Putamen (tissue), 1 donor: ENCODE data around the gene ARTN.

ENCODE experiments used
- DNase-seq: peaks from one replicate; pipeline ENCODE4 v3.0.0-alpha.2; 2016; ENCODE audit warnings: low spot score

ARTN gene

DNA sequence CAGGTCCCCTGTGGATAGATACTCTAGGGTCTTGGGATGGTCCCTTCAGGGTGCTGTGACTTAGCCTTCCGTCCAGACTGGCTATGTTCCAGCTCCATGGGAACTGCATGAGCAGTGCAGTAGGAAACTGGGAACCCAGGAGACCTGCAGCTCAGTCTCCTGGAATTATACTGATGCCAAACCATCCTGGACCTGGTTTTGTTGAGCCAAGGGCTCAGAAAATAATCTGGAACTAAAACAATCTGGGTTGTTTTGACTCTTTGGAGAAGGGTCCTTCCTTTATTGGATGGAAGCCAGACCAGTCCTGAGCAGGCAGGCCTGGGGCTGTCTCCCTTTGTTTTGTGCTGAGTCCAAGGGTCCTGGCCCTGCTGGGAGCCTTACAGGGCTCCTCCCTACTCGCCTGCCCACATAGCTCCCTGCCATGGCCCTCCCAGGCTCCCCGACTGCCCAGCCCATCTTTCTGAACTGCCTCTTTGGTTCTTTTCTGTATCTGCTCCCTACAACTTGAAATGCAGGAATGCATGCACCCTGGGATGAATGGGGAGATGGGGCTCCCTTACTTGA lies 14.4 kb downstream of the ARTN start:
- no peak for DNase-seq

DNA sequence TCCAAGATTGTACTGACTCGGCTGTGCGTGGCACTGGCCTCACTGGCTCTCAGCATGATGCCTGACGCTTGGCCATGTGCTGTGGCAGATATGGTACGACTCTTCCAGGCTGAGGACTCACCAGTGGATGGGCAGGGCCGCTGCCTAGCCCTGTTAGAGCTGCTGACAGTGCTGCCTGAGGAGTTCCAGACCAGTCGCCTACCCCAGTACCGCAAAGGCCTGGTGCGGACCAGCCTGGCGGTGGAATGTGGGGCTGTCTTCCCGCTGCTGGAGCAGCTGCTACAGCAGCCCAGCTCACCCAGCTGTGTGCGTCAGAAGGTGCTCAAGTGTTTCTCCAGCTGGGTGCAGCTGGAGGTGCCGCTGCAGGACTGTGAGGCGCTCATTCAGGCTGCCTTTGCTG lies 16.1 kb downstream of the ARTN start:
- no peak for DNase-seq

DNA sequence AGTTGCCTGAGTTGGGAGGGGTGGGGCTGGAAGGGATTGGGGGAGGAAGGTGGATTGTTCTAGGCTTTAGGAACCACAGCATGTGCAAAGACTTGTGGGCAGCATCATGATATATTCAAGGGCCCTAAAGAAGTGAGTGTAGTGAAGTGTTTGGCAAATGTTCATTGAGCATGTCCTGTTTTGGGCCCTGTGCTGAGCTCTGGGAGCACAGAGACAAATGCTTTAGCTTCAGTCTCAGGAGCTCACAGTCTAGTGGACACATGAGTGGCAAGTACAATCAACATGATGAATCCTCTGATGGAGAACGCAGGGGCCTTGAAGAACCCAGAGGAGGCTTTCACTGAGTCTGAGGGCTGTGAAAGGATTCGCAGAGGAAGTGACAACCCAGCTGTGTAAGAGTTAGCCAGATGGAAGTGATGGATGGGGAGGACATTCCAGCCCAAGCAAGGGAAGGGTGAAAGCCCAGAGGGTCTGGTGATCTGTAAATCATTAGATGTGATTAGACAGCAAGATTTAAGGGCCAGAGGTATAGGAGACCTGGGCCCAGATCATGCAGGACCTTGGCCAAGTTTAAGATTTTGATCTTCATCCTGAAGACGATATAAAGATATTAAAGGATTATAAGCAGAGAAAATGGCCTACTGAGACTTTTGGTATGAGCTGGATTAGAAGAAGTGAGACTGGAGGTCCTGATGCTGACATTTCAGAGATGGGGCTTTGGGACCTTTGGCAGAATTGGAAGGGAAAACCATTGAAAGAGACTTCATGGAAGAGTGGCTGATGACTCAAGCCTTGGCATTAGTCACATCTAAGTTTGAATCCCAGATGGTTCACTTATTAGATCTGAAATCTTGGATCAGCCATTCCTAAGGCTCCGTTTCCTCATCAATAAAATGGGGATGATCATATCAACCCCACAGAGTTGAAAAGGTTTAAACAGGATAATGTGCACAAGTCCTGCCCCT lies 17.7 kb downstream of the ARTN start:
- no peak for DNase-seq

DNA sequence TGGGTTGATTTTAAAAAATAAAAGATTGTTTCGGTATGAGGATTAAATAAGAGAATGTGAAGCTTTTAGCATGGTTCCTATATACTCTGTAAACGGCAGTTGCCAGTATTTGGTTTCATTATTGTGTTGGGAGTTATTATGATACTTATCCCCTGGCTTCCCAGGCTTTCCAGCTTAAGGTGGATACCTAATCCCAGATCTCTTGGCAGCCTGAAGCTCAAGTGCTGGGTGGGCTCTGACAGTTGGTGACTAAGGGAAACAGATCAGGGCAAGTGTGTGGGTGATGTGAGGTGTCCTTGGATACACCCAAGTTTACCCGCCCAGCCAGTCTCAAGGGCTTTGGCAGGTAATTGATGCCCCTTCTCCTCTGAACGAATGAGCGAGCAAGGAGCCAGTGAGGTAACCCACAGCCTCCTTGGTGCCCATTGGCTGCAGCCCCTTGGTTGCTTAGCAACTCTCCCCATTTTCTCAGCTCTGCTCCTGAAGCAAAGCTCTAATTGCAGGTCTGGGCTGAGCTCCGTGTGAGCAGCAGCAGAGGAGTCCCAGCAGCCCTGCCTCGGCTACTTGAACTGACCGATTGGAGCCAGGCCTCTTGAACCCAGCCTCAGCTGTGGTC lies 19.2 kb downstream of the ARTN start:
- DNase-seq, result no peak

DNA sequence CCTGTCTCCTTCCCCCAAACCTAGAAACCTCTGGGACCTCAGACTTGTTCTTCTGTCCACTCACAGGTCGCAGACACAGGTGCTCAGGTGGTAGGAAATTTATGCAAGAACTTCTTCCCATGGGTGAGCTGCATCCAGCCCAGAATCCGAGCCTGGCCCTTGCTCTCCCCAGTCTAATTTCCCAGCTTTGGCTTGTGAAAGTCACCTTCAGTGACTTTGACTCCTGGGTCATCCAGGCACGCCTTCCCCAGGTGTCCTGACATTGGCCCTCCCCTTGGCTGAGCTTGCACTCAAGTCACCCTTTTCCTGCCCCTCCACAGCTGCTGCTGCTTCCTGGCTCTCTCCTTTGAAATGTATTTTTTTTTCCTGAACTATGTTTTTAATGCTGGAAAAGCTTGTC lies 19.8 kb downstream of the ARTN start:
- DNase-seq, result no peak

DNA sequence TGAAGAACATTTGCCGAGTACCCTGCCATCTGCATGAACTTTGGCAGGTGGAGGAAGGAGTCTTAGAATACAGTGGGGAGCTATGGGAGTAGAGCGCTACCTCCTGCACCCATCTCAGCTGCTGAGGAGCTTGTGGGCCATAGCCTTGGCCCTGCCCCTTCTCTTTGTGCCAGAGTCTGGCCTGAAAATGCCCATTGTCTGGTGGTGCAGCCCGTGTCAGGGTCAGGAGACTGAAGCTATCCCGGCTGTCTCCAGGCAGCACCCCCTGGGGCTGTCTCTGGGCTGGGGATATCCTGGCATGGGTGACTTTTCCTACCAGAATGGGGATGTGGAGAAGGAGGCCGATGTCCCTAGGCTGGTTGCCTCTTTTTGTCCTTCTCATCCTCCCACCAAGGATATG lies 20.4 kb downstream of the ARTN start:
- peak; percentile 94 for DNase-seq

DNA sequence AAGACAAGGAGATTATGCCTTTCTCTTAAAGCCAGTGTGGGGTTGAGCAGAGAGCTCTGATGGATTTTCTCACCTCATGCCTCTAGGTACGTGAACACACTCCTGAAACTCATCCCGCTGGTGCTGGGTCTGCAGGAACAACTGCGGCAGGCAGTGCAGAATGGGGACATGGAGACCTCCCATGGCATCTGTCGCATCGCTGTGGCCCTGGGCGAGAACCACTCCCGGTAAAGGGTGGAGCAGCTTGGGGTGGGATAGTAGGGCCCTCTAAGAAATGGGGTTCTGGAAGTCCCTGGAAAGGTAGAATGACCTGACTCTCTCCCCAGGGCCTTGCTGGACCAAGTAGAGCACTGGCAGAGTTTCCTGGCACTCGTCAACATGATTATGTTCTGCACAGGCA lies 22.6 kb downstream of the ARTN start:
- DNase-seq, result no peak

DNA sequence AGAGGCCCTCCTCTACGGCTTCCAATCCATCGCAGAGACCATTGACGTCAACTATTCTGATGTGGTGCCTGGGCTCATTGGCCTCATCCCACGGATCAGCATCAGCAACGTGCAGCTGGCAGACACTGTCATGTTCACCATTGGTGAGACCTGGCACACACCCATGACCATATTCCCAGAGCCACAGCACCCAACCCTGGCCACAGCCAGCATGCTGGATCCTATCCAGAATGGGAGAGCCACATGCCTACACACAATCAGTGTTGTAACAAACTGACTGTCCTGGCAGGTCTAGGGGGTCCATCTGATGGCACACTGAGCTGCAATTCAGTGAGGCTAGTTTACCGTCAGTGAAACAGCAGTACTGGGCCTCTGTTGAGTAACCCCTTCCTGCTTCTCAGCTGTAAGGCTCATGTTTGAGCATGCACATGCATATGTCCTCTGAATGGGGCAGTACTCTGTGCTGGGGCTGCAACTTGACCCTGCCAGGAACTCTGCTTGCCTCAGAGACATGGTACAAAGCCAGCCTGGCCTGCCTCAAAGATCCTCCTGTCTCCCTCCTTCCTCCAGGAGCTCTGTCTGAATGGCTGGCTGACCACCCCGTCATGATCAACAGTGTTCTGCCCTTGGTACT lies 23.9 kb downstream of the ARTN start:
- no peak for DNase-seq

DNA sequence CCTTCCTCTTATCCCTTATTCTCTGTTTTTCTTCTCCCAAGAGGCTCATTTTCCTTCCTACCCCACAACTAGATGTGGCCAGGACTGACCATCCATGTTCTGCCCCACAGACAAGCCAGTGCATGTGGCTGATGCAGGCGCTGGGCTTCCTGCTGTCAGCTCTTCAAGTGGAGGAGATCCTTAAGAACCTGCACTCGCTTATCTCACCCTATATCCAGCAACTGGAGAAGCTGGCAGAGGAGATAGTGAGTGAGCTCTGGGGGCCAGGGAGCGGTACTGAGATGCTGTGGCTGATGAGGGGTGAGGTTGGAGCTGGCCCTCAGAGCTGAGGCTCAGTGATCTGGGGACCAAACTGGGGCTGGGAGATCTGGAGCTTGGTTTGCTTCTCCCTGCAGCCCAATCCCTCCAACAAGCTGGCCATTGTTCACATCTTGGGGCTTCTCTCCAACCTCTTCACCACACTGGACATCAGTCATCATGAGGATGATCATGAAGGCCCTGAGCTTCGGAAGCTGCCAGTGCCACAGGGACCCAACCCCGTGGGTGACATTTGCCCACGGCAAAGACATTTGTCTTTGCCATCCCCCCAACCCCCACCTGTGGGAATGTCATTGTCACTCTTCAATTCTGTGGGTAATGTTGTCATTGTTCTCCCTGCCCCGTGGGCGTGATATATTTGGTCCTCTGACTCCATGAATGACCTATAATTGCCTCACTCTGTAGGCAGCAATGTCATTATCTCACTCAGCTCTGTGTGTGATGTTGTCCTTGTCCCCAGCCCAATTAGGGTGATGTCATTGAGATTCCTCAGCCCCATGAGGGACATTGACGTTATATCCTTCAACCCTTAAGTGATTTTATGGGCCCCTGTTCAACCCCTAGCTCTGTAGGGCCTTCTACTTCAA lies 25.0 kb downstream of the ARTN start:
- no peak for DNase-seq

DNA sequence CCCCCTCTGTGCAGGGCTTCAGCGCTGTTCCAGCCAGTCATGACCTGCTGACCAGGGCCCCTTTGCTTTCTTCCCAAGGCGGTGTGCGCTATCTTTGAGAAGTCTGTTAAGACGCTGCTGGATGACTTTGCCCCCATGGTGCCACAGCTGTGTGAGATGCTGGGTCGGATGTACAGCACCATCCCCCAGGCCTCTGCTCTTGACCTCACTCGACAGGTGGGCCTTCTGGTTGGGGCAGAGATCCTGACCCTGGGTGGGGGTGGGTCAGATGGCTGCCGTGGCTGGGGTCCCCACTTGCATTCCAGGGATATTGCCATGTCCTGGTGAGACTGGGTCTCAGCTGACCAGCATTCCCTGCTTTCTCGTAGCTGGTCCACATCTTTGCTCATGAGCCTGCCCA lies 27.2 kb downstream of the ARTN start:
- no peak for DNase-seq

DNA sequence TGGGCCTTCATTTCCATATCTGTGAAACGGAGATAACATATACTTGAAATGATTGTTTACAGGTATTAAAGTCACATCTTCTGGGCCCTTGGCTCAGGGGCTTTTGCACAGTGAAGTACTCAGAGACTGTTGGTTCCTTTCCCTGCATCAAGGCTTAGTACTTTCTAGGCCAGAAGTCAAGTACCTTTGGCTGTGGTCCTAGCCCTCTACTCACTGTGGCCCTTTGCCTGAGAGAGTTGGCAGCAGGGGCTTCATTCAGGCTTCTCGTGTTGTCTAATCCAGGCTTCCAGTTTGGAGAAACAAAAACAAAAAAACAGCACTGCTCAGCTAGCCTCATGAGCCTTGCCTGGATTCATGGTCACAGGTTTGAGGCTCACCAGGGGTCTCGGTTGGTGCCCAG lies 28.1 kb downstream of the ARTN start:
- DNase-seq, result no peak

DNA sequence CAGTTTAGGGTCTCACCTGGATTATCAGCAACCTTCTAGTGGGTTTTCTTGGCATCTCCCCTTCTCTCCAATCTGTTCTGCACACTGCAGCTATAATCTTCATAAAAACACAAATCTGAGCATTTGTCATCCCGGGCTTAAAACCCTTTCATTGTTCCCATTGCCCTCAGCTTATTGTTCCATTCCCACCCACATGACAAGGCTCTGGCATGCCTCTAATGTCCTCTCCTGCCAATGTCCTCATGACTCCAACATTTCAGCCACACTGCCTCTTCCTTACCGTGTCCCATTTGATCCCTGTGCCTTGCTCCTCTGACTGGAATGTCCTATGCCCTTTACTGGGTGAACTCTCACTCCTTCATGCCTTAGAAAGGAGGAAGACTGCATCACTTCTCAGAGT lies 28.7 kb downstream of the ARTN start:
- DNase-seq, result peak; percentile 76

DNA sequence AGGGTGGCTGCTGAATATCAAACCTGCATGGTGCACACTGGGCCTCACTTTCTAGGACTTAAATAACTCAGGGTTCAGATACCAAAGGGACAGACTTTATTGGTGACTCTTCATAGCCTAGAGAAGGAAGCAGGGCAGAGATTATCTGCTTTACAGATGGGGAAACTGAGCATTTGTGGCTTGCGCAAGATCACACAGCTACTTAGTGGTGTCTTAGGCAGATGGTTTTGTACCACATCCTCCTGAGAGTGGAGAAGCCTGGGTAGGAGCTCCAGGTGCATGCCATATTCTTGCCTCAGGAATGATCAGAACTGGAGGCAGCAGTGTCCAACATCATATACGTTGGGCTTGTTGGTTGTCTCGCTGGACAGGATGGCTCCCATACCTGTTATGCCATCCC lies 29.4 kb downstream of the ARTN start:
- no peak for DNase-seq

DNA sequence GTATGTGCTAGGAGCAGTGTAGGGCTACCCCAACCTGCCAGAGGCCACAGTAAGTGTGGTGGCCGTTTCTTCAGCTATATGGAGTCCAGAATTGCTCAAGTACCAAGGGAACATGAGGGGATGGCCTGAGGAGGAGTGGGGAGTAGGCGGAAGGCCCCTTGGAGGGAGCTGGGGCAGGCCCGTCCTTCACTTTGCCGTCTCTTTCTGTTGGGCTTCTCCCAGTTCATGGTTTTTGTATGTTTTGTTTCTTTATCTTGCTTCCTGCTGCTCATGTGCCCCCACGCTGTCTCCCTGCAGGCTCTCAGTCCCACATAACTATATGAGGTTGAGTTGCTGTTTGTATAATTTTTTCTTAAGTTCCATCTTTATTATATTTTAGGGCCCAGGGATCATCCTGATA lies 30.3 kb downstream of the ARTN start:
- DNase-seq, result no peak

DNA sequence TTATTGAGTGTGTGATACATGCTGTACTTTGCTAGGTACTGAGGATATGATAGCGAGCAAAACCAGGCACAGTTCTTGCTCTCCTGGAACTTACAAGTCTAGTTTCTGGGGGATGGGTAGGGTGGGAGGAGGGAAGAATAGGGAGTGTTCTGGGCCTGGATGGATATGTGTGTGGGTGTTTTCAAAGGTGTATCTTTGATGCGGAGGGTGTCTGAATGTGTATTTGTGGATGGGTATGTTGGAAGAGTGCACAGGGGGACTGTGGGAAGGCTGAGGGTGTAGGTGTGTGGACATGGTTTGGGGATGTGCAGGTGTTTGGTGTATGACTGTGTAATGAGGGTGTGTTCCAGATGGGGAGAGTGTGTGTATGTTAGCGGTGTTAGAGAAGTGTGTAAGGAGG lies 31.7 kb downstream of the ARTN start:
- no peak for DNase-seq

DNA sequence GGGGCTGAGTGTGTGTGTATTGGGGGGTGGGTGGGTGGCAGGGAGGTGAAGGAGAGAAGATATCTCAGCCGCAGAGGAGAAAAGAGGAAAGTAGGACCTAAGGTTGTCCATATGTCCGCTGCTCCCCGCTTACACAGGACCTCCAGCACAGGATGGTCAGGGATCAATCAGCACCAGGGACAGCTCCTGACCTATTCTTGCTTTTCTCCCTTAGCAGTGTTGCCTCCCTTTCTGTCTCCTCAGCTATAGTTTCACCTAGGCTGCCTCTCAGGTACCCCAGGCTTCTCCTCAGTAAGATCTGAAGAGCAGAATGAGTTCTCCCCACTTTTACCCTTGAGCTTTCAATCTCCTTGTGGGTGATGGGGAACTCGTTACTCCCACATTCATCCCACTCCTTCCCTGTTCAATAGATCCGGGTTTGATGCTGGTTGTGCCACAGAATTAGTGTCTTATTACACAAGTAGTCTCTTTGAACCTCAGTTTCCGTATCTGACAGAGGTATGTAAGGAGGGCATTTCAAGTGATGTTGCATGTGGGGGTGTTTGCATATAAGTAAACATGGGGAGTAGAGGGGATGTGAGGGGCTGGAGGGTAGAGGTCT lies 34.8 kb downstream of the ARTN start:
- DNase-seq, result no peak

DNA sequence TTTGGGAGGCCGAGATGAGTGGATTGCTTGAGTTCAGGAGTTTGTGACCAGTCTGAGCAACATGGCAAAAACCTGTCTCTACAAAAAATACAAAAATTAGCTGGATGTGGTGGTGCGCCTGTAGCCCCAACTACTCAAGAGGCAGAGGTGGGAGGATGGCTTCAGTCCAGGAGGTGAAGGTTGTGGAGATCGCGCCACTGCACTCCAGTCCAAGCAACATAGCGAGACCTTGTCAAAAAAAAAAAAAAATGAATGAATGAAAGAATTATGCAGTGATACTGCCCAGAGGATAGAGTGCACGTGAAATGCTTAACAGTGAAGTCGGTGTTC lies 35.8 kb downstream of the ARTN start:
- no peak for DNase-seq

DNA sequence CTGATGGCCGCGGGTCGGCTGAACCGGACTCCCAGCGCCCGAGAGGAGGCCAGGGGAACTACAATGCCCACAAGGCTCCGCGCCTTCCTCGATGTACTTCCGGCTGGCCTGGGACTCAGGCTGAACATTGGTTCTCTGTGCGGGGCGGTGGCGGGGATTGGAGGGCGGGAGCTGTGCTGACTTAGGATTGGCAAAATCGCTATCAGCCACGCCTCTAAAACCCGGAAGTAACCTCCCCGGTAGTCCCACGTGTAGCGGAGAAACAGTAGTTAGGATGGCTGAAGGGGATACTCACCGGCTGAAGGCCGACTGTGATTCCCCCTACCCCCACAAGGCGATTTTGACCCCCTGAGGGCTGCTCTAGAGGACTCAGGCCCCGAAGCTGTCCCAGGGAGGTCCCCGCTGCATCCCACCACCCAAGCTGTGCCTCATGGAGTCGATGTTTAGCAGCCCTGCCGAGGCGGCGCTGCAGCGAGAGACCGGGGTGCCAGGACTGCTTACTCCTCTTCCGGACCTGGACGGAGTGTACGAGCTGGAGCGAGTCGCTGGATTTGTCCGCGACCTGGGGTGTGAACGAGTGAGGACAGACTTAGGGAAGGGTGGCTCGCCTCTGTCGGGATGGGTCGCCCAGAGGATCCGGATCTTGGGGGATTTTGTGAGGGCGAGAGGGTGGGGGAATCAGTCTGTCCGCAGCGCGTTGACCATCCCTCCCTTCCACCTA lies 36.3 kb downstream of the ARTN start, which contains the start of gene DPH2:
Gene DPH2 (plus strand): TSS at position 265 of the 721 bp plus-strand sequence. CDS start 166 bp downstream, at position 431.
- DNase-seq, result peak; percentile 97

DNA sequence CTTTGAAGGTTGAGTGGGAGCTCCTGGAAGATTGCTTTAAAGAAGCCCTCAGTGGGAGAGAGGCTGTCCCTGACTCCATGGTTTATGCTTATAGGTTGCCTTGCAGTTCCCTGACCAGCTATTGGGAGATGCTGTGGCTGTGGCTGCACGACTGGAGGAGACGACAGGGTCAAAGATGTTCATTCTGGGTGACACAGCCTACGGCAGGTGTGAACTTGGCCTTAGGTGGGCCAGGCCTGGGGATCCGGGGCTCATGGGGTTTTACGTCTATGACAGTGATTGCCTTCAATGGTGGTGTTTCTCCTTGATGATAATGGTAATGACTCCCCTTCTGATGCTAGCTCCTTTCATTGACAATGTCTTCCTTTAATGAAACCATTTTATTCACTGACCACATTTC lies 36.9 kb downstream of the ARTN start:
- DNase-seq, result no peak

DNA sequence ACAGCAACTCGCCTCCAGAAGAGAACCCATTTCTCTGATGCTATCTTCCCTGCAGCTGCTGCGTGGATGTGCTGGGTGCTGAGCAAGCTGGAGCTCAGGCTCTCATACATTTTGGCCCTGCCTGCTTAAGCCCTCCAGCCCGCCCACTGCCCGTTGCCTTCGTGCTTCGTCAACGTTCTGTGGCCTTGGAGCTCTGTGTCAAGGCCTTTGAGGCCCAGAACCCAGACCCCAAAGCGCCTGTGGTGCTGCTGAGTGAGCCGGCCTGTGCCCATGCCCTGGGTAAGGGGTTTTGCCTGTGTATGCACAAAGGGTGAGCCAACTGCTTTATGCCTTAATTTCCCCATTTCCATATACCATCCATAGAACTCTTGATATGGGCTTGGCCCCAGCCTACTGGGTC lies 37.3 kb downstream of the ARTN start:
- no peak for DNase-seq
